ENCODE data around the gene DHX34. TPM values are rescaled to one million over a fixed set of nuclear protein-coding genes. Genes with fewer than 3 reads are reported as not detected.
"Not testable (repeated sequence)": the region's sequence is repeated elsewhere in the genome, so short reads cannot be mapped to it uniquely, and the experiment has no call there.

Gene DHX34
- total RNA-seq = 10 to 100 TPM; 20.4 to 21.3 TPM

- Histone ChIP-seq H3K9me3 (no peaks in the 10 kb centered on the region), H3K27me3 (replicated peaks; ENCODE audit: insufficient read depth) (no peaks in the 10 kb centered on the region), H3K4me3 (peak within 1 kb of the TSS; percentile 95), H3K4me1 (ENCODE audit: control insufficient read depth in 1 of 2, low read depth in 2 of 2) (peaks cover 10 to 15% of the 10 kb centered on the region in 2 donors), H3K36me3 (peaks cover 16% of the 10 kb centered on the region), H3K27ac (peak within 1 kb of the TSS in 1 of 2 donors; percentile 56)
- DNase-seq (ENCODE audit: low spot score) (peak; percentile 94), ATAC-seq (ENCODE audit: insufficient number of reproducible peaks, low FRiP score, low read depth) (peak; percentile 99)
- peak; percentile 99 for TF ChIP-seq CTCF (IDR thresholded peaks at IDR 0.05)
Observed at GRCh38 chr19:47348819-47349795, at the start of gene DHX34. Gene DHX34, plus strand, starts transcription at chr19:47349315. Its CDS starts 3,716 bp downstream, at chr19:47353031.

- not testable (repeated sequence) for DNase-seq (ENCODE audit: low spot score); H3K4me1 ChIP-seq (ENCODE audit: control insufficient read depth in 1 of 2, low read depth in 2 of 2); H3K36me3 ChIP-seq; H3K27ac ChIP-seq; H3K27me3 ChIP-seq (replicated peaks; ENCODE audit: insufficient read depth); ATAC-seq (ENCODE audit: insufficient number of reproducible peaks, low FRiP score, low read depth); H3K4me3 ChIP-seq; H3K9me3 ChIP-seq
Observed at GRCh38 chr19:47300867-47301266, 48.2 kb upstream of the DHX34 start.

GRCh38 chr19:47302249-47302648 is 46.9 kb upstream of the DHX34 start:
- Histone ChIP-seq H3K9me3 (no peaks in the 10 kb centered on the region), H3K36me3 (no peaks in the 10 kb centered on the region), H3K4me3 (no peak overlapping the region), H3K27me3 (replicated peaks; ENCODE audit: insufficient read depth) (no peaks in the 10 kb centered on the region), H3K27ac (no peak overlapping the region), H3K4me1 (ENCODE audit: control insufficient read depth in 1 of 2, low read depth in 2 of 2) (peaks cover 8% of the 10 kb centered on the region in 2 donors)
- no peak for DNase-seq (ENCODE audit: low spot score)
- ATAC-seq (ENCODE audit: insufficient number of reproducible peaks, low FRiP score, low read depth) = no peak
- TF ChIP-seq CTCF (IDR thresholded peaks at IDR 0.05) = no peak

GRCh38 chr19:47303966-47304365 is 45.1 kb upstream of the DHX34 start:
- Histone ChIP-seq H3K36me3 (no peaks in the 10 kb centered on the region), H3K27ac (no peak overlapping the region), H3K4me1 (ENCODE audit: control insufficient read depth in 1 of 2, low read depth in 2 of 2) (peaks cover 14 to 15% of the 10 kb centered on the region in 2 donors), H3K9me3 (no peaks in the 10 kb centered on the region), H3K4me3 (no peak overlapping the region), H3K27me3 (replicated peaks; ENCODE audit: insufficient read depth) (no peaks in the 10 kb centered on the region)
- no peak for TF ChIP-seq CTCF (IDR thresholded peaks at IDR 0.05)
- ATAC-seq (ENCODE audit: insufficient number of reproducible peaks, low FRiP score, low read depth) (no peak), DNase-seq (ENCODE audit: low spot score) (no peak)

GRCh38 chr19:47305309-47305751 is 43.8 kb upstream of the DHX34 start:
- Histone ChIP-seq H3K27me3 (replicated peaks; ENCODE audit: insufficient read depth) (no peaks in the 10 kb centered on the region), H3K27ac (peak overlapping the region in 1 of 2 donors; percentile 28), H3K9me3 (no peaks in the 10 kb centered on the region), H3K36me3 (no peaks in the 10 kb centered on the region), H3K4me3 (peak overlapping the region; percentile 35), H3K4me1 (ENCODE audit: control insufficient read depth in 1 of 2, low read depth in 2 of 2) (peaks cover 22 to 23% of the 10 kb centered on the region in 2 donors)
- ATAC-seq (ENCODE audit: insufficient number of reproducible peaks, low FRiP score, low read depth) = peak; percentile 46
- TF ChIP-seq CTCF (IDR thresholded peaks at IDR 0.05) = peak; percentile 87
- DNase-seq (ENCODE audit: low spot score) = peak; percentile 40
